Endothelial cell of umbilical vein (primary cell): ENCODE data around the gene IL9R. TPM values are rescaled to one million over a fixed set of nuclear protein-coding genes. Genes with fewer than 3 reads are reported as not detected.

Experiments used
- BruUV-seq: library from RNA; stranded (reverse); fragments of 400-500 nt; replicated peaks from 2 replicates; lab custom pipeline; 2021; lab: Mats Ljungman, UMichigan
- CTCF ChIA-PET: fragments of 300-600, 350-600 bp; sonication (Branson Sonifier 250); formaldehyde crosslinking; loops from one replicate; lab custom pipeline; 2021; ENCODE audit warnings: antibody characterized with exemption, inconsistent platforms; lab: Charles Lee
- POLR2A ChIA-PET: fragments of 300-600, 350-600 bp; sonication (Branson Sonifier 250); formaldehyde crosslinking; loops from one replicate; lab custom pipeline; 2021; ENCODE audit warnings: antibody characterized with exemption, inconsistent platforms; lab: Charles Lee
- DNase-seq: peaks from one replicate; pipeline ENCODE4 v3.0.0-alpha.2; 2011; ENCODE audit warnings: low read depth, low spot score
- FAIRE-seq: peaks from 2 replicates; lab custom pipeline; 2011; peaks lifted over from hg19 to GRCh38; lab: Jason Lieb, UNC
- H2AFZ ChIP-seq: 2 replicates; pipeline ENCODE4 v1.6.0; 2012; ENCODE audit warnings: low read depth, low read length, control low read depth, inconsistent platforms
- H3K27ac ChIP-seq: 2 replicates; pipeline ENCODE4 v1.5.1; 2011; ENCODE audit warnings: low read depth, mild to moderate bottlenecking, control low read depth, low read length, moderate library complexity; ENCODE audit not compliant: insufficient read depth
- H3K27me3 ChIP-seq, 2 experiments: 2 replicates each; pipeline versions ENCODE4 v1.6.0 to v1.6.1; 2011; ENCODE audit warnings: low read length in 2 of 2, mixed read lengths in 1 of 2; ENCODE audit not compliant: control insufficient read depth in 2 of 2, insufficient read depth in 2 of 2
- H3K36me3 ChIP-seq, 2 experiments: 2 replicates in 1 of 2; 3 replicates in 1 of 2; pipeline ENCODE4 v1.5.1; 2011; ENCODE audit warnings: low read length in 2 of 2, mild to moderate bottlenecking in 1 of 2, moderate library complexity in 1 of 2; ENCODE audit not compliant: control insufficient read depth in 2 of 2, insufficient read depth in 2 of 2; ENCODE audit errors: extremely low read depth in 1 of 2
- H3K4me1 ChIP-seq: 3 replicates; pipeline ENCODE4 v1.5.1; 2011; ENCODE audit warnings: mild to moderate bottlenecking, low read length; ENCODE audit not compliant: control insufficient read depth, insufficient read depth; ENCODE audit errors: extremely low read depth
- H3K4me2 ChIP-seq: 2 replicates; pipeline ENCODE4 v1.6.1; 2011; ENCODE audit warnings: low read length, control low read depth, mixed read lengths; ENCODE audit not compliant: insufficient read depth
- H3K4me3 ChIP-seq, 3 experiments: fragments of 200-600 bp in 1 of 3; sonication (generic), shearing (Covaris generic) in 1 of 3; replicated peaks in 1 of 3; 2 replicates each; pipeline ENCODE4 v1.5.1; 2011 to 2016; ENCODE audit warnings: control low read depth in 3 of 3, low read length in 3 of 3, mild to moderate bottlenecking in 2 of 3, inconsistent platforms in 1 of 3, low read depth in 1 of 3, moderate library complexity in 1 of 3; ENCODE audit not compliant: insufficient read depth in 1 of 3
- H3K79me2 ChIP-seq: 2 replicates; pipeline ENCODE4 v1.6.0; 2012; ENCODE audit warnings: low read length, inconsistent platforms; ENCODE audit not compliant: control insufficient read depth, insufficient read depth
- H3K9ac ChIP-seq: replicated peaks from 2 replicates; pipeline ENCODE3; 2011; ENCODE audit warnings: low read length, control low read depth; ENCODE audit not compliant: insufficient read depth; ENCODE audit errors: extremely low read depth
- H3K9me1 ChIP-seq: replicated peaks from 3 replicates; pipeline ENCODE4 v1.6.0; 2011; ENCODE audit warnings: mild to moderate bottlenecking, low read length; ENCODE audit not compliant: control insufficient read depth, insufficient read depth; ENCODE audit errors: extremely low read depth
- H3K9me3 ChIP-seq: replicated peaks from 2 replicates; pipeline ENCODE4 v1.5.1; 2012; ENCODE audit warnings: low read length, inconsistent platforms; ENCODE audit not compliant: control insufficient read depth, insufficient read depth
- H4K20me1 ChIP-seq: replicated peaks from 2 replicates; pipeline ENCODE3; 2011; ENCODE audit warnings: mild to moderate bottlenecking, low read length; ENCODE audit not compliant: control insufficient read depth, insufficient read depth; ENCODE audit errors: extremely low read depth
- EZH2 ChIP-seq: IDR thresholded peaks from 2 replicates; pipeline ENCODE4 v1.6.1; 2012; ENCODE audit warnings: borderline replicate concordance, low read depth, mild to moderate bottlenecking, moderate library complexity, low read length, inconsistent platforms; ENCODE audit not compliant: severe bottlenecking
- FOS ChIP-seq: IDR thresholded peaks from 2 replicates; pipeline ENCODE4 v1.6.1; 2011; ENCODE audit warnings: mild to moderate bottlenecking, low read length, moderate library complexity, borderline replicate concordance; ENCODE audit not compliant: insufficient read depth
- GATA2 ChIP-seq: IDR thresholded peaks from 2 replicates; pipeline ENCODE4 v1.7.0; 2011; ENCODE audit warnings: low read depth, mild to moderate bottlenecking, moderate library complexity, mixed read lengths, low read length; ENCODE audit not compliant: insufficient read length, insufficient read depth
- JUN ChIP-seq: IDR thresholded peaks from 2 replicates; pipeline ENCODE4 v1.6.1; 2011; ENCODE audit warnings: borderline replicate concordance, low read depth; ENCODE audit not compliant: insufficient read length, insufficient read depth
- MYC ChIP-seq: IDR thresholded peaks from one replicate; pipeline ENCODE4 v1.6.1; 2011; ENCODE audit warnings: mild to moderate bottlenecking, low read depth, low read length
- POLR2A ChIP-seq: IDR thresholded peaks from 2 replicates; pipeline ENCODE4 v1.6.1; 2012; ENCODE audit warnings: low read depth, mild to moderate bottlenecking, control low read depth, low read length
- POLR2AphosphoS5 ChIP-seq: IDR thresholded peaks from 2 replicates; pipeline ENCODE4 v1.6.1; 2012; ENCODE audit warnings: low read depth, mild to moderate bottlenecking, control low read depth, low read length, moderate library complexity; ENCODE audit not compliant: insufficient read depth
- dilution Hi-C: fragments of 300-500 bp; cut with MboI; formaldehyde crosslinking; loops from one replicate; pipeline ENCODE4 v1.15.0; 2019; ENCODE audit warnings: low sequenced_read_pairs; ENCODE audit not compliant: extremely low pct_ligation_motif_present
- intact Hi-C: fragments of 100-400 bp; cut with micrococcal nuclease; formaldehyde crosslinking; loops from one replicate; pipeline ENCODE4 v1.10.0; 2022
- polyA plus RNA-seq, 4 experiments: library from polyadenylated mRNA; depleted of rRNA in 3 of 4; stranded (reverse) in 3 of 4; unstranded in 1 of 4; fragments of >200 nt; gene quantifications; 2 replicates each; pipeline versions ENCODE4 v1.2.1 to v1.2.3, GENCODE V29; 2011 to 2012; ENCODE audit warnings: missing spikeins in 1 of 4
- total RNA-seq: library from RNA; stranded (reverse); gene quantifications from 2 replicates; pipeline ENCODE4 v1.2.3, GENCODE V29; 2021
- TF ChIP-seq, protein P1 (sequence below), 2 donors: IDR thresholded peaks; 1 replicate in 1 of 2; 2 replicates in 1 of 2; pipeline ENCODE4 v1.5.1; 2011; ENCODE audit warnings: low read length in 2 of 2, mild to moderate bottlenecking in 2 of 2, moderate library complexity in 2 of 2, control low read depth in 1 of 2, inconsistent platforms in 1 of 2, low read depth in 1 of 2; ENCODE audit not compliant: insufficient read depth in 1 of 2; ENCODE audit errors: extremely low read depth in 1 of 2
- TF ChIP-seq, protein P2 (sequence below): IDR thresholded peaks from 2 replicates; pipeline ENCODE4 v1.6.1; 2011; ENCODE audit not compliant: insufficient read depth, insufficient read length

Gene IL9R
- total and polyA plus RNA-seq, 2 donors (not counting 3 experiments of a cell fraction or from before 2014, with no cell fraction given): not detected

DNA sequence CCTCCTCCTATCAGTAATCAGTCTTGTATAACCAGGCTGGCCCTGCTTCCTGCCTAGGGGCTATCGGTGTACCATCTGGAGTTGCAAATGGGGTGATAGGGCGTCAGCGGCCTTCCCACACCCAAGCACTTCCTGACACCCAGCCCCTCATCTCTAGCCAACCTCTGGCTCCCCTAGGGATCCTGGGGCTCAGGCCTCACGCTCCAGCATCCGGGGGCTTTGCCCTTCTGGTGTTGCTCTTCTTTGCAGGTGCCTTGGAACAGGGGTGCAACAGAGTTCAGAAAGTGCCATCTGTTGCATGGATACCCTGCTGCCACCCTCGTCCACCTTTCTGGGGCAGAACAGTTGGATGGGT is 4.1 kb downstream of the IL9R start:
- H4K20me1 ChIP-seq: no peaks in the 10 kb centered on the region
- DNase-seq (no peak), FAIRE-seq (no peak)
- no peak overlapping the region for H3K4me3 ChIP-seq
- H3K36me3 ChIP-seq: no peaks in the 10 kb centered on the region
- intact Hi-C loops (no loop called here), dilution Hi-C loops (no loop called here)
- H3K9me1 ChIP-seq: no peaks in the 10 kb centered on the region
- no peaks in the 10 kb centered on the region for H3K79me2 ChIP-seq
- ChIA-PET POLR2A (no interaction called here), CTCF (no interaction called here)
- H3K9ac ChIP-seq: no peak overlapping the region
- no peak for TF ChIP-seq POLR2AphosphoS5
- TF ChIP-seq JUN: no peak
- no peak for TF ChIP-seq MYC
- TF ChIP-seq, protein P1, sequence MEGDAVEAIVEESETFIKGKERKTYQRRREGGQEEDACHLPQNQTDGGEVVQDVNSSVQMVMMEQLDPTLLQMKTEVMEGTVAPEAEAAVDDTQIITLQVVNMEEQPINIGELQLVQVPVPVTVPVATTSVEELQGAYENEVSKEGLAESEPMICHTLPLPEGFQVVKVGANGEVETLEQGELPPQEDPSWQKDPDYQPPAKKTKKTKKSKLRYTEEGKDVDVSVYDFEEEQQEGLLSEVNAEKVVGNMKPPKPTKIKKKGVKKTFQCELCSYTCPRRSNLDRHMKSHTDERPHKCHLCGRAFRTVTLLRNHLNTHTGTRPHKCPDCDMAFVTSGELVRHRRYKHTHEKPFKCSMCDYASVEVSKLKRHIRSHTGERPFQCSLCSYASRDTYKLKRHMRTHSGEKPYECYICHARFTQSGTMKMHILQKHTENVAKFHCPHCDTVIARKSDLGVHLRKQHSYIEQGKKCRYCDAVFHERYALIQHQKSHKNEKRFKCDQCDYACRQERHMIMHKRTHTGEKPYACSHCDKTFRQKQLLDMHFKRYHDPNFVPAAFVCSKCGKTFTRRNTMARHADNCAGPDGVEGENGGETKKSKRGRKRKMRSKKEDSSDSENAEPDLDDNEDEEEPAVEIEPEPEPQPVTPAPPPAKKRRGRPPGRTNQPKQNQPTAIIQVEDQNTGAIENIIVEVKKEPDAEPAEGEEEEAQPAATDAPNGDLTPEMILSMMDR (IDR thresholded peaks at IDR 0.05; ENCODE audit: extremely low read depth in 1 of 2, insufficient read depth in 1 of 2, low read depth in 1 of 2, low read length in 2 of 2): no peak
- TF ChIP-seq POLR2A: no peak
- no peak for TF ChIP-seq EZH2
- no peak for TF ChIP-seq GATA2
- TF ChIP-seq FOS: no peak
- TF ChIP-seq, protein P2, sequence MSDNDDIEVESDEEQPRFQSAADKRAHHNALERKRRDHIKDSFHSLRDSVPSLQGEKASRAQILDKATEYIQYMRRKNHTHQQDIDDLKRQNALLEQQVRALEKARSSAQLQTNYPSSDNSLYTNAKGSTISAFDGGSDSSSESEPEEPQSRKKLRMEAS: no peak
- H3K4me2 ChIP-seq: no peak overlapping the region
- BruUV-seq: no TSS peak
- no peaks in the 10 kb centered on the region for H3K9me3 ChIP-seq
- H3K27me3 ChIP-seq: no peaks in the 10 kb centered on the region
- H3K27ac ChIP-seq: no peak overlapping the region
- H3K4me1 ChIP-seq: no peaks in the 10 kb centered on the region
- H2AFZ ChIP-seq: no peak overlapping the region
